NCI-H187 treated with DMSO at 0.1 percent for 48 hours (cell line): Measurements from ENCODE around the gene ADAR.
"Not testable (repeated sequence)": the region's sequence is repeated elsewhere in the genome, so short reads cannot be mapped to it uniquely, and the experiment has no call there.

Source experiments
- DNase-seq: peaks from one replicate; lab custom pipeline; 2025; lab: John Stamatoyannopoulos, UW

ADAR gene, protein sequence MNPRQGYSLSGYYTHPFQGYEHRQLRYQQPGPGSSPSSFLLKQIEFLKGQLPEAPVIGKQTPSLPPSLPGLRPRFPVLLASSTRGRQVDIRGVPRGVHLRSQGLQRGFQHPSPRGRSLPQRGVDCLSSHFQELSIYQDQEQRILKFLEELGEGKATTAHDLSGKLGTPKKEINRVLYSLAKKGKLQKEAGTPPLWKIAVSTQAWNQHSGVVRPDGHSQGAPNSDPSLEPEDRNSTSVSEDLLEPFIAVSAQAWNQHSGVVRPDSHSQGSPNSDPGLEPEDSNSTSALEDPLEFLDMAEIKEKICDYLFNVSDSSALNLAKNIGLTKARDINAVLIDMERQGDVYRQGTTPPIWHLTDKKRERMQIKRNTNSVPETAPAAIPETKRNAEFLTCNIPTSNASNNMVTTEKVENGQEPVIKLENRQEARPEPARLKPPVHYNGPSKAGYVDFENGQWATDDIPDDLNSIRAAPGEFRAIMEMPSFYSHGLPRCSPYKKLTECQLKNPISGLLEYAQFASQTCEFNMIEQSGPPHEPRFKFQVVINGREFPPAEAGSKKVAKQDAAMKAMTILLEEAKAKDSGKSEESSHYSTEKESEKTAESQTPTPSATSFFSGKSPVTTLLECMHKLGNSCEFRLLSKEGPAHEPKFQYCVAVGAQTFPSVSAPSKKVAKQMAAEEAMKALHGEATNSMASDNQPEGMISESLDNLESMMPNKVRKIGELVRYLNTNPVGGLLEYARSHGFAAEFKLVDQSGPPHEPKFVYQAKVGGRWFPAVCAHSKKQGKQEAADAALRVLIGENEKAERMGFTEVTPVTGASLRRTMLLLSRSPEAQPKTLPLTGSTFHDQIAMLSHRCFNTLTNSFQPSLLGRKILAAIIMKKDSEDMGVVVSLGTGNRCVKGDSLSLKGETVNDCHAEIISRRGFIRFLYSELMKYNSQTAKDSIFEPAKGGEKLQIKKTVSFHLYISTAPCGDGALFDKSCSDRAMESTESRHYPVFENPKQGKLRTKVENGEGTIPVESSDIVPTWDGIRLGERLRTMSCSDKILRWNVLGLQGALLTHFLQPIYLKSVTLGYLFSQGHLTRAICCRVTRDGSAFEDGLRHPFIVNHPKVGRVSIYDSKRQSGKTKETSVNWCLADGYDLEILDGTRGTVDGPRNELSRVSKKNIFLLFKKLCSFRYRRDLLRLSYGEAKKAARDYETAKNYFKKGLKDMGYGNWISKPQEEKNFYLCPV

DNA sequence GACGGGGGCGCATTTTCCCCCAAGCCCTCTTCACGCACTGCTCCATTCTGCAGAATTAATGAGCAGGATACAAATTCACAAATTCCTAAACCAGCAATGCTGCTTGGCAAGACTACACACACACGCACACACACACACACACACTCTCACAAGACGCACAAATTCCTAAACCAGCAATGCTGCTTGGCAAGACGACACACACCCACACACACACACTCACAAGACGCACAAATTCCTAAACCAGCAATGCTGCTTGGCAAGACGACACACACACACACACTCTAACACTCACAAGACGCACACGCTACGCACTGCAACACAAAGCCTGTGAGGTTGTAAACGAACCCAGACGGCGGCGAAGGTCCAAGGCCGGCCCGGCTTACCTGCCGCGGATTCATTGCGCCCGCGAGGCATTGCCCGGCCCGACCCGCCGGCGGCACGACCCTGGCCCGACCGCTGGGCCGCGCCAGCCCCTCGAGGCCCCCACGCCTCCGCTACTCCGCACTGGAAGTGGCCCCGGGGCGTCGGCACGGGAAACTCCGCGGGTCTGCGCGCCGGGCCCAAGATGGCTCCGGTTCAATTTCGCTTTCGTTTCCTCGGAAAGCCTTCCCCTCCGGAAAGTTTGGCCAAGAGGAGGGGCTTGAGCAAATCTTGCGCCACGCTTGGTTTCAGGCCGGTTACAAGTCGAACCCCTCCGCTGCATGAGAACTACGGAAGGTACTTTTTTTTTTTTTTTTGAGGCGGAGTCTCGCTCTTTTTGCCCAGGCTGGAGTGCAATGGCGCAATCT is at the start of gene ADAR:
Gene ADAR, minus strand, starts transcription at position 578 of the 788 bp plus-strand sequence. Its CDS starts 180 bp downstream, at position 398.
- DNase-seq: peak; percentile 39

DNA sequence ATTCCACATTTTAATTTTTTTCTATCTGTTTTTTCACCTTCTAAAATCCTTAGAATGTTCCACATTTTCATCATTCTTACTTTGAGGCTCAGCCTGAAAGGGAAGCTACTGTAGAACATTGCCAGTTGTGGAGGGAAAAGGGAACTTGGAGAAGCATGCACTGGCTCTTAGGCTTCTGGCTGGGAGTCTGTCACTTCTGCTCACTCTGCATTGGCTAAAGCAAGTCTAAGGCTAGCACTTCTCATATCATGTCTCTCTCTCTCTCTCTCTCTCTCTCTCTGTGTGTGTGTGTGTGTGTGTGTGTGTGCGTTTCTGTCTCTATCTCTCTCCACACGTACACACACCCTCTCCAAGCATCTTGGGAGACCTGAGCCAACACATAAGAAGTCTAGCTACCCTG is 49.6 kb upstream of the ADAR start:
- DNase-seq: no peak

DNA sequence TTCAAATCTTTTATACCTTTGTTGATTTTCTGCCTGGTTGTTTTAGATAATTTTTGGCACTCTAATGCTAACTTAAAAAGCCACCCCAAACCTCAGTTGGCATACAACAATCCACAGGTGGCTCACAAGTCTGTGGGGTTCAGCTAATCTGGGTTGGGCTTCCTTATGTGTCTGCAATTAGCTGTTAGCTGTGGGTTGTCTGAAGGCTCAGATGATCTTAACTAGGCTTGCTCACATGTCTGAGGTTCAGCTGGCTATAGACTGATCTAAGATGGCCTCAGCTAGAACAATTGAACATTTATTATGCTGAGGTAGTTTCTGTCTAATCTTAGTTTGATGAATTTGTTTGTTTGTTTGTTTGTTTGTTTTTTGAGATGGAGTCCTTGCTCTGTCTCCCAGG is 44.9 kb upstream of the ADAR start:
- DNase-seq: no peak

DNA sequence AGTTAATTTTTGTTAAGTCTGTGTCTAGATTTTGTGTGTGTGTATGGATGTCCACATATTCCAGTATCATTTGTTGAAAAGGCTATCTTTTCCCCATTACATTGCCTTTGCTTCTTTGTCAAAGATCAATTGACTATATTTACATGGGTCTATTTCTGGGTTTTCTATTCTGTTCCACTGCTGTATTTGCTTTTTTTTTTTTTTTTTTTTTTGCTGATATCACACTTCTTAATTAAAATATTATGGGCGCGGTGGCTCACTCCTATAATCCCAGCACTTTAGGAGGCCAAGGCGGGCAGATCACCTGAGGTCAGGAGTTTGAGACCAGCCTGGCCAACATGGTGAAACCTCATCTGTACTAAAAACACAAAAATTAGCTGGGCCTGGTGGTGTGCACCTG is 36.7 kb upstream of the ADAR start:
- not testable (repeated sequence) for DNase-seq

DNA sequence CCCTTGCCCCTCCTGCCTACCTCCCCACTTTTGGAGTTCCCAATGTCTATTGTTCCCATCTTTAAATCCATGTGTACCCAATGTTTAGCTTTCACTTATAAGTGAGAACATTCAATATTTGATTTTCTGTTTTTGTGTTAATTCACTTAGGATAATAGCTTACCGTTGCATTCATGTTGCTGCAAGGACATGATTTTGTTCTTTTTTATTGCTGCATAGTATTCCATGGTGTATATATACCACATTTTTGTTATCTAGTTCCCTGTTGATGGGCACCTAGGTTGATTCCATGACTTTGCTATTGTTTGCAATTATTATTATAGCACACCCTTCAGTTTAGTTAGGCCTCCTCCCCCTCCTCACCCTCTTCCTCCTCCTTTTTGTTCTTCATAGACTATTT is 33.5 kb upstream of the ADAR start:
- DNase-seq: no peak

DNA sequence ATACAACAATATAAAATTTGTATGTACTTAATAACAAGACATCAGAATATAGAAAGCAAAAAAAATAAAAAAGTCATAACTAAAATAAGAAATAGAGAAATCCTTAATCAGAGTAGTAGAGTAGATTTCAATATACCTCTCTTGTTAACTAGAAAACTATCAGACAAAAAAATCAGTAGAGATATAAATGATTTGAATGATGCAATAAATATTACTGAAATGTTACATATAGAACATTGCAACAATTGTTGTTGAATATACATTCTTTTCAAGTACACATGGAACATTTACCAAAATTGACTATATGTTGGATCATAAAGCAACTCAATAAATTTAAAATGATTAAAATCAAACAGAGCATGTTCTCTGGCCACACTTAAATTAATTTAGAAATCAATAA is 31.9 kb upstream of the ADAR start:
- DNase-seq: no peak

DNA sequence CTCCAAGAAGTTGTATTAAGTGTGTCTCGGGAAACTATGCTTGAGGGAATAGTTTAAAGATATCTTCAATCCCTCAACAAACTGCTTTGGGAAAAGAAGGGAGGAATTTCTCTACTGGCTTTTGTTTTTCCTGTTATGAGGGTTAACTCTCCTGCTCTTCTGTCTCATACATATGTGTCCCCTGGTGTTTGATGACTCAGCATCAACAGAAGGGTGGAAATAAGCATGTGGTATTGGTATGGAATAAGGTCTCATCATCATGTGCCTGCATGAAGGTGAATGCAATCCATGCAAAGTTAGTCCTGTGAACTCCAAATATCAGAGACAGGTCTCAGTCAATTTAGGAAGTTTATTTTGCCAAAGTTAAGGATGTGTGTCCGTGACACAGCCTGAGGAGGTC is 27.2 kb upstream of the ADAR start:
- DNase-seq: no peak

DNA sequence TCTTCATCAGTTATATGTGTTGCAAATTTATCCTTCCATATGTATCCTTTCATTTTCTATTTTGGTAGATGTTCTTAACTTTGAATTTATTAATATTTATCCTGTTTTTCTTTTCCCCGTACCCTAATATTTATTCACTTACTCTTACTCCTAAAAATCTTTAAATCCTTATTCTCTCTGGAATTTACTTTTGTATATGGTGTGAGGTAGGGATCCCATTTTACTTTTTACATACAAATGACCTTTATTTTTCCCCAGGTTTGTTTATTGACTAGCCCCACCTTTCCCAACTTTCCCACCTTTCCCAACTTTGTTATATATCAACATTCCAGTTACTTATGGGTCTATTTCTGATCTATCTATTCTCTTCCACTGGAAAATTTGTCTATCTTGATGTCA is 21.7 kb upstream of the ADAR start:
- DNase-seq: no peak

DNA sequence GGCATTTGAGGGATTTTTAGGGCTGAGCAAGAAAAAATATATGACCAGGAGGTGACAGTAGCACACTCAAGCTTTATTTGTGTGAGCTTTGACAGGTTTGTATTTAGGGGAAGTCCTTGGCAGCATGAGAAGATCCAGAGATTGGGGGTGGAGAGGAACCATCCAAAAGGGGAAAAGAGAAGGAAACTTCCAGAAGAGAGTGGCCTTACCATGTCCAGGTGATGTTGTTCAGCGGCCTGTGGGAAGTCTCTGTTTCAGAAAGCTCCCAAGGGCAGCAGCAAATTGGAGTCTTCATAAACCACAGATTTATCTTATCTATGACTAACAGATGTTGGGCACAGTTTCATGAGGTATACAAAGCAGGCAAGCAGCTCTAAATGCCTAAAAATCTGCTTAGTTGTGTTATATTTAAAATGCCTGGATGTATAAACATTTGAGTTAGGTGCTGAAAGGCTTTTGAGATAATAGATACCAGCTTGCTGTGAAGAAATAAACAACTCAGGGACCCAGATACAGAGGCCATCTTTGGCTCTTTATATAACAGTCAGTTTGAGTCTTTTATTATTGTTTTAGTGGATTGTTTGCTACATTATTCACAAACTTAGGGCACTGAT is 21.2 kb upstream of the ADAR start:
- DNase-seq: no peak

DNA sequence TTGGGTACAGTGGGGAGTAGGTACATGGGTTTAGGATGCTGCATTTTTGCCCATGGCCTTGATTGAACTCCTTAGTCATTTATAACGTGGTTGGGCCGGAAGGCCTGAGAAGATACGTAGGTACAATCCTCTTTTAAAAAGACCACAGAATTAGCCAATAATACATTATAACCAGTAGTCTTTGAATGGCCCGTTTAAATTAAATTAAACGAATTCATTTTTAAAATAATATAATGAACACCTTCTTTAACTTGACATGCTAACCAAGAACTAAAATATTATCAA is 20.1 kb upstream of the ADAR start:
- DNase-seq: no peak

DNA sequence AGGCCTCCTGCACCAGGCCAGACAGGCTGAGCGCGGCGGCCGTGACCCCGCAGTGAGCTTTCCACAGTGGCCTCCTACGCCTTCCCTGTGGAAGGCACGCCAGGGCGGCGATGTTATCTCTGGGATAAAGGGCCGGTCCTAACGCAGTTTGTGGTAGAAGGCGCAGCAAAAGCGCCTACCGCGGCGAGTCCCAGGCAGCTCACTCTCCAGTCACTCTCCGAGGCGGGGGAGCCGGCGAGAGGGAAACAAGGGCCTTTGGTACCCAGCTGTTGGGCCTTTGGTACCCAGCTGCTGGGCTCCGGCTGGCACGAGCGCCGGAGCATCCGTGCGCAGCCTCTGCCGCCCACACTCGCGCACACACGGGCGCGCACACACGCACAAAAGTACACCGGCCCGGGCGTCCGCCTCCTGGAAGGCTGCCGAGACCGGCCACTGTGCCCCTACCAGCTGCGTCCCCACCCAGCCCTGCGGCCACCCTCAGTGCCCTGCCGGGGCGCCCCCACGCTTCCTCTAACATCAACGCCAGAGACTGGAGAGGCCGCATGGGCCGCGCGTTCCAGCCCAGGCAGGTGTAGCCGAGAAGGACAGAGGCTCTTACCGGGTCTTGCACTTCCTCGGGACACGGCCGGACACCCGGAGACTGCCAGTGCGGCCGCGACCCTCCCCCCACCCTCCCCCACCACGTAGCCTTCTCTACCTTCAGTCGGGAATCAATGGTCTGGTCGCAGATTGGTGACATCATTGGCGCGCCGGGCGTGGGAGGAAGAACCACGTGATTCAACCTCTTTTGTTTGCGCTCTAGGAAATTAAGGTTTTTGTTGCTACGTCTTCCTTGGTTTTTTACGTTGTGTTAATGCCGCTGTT is 19.5 kb upstream of the ADAR start:
- DNase-seq: peak; percentile 84

DNA sequence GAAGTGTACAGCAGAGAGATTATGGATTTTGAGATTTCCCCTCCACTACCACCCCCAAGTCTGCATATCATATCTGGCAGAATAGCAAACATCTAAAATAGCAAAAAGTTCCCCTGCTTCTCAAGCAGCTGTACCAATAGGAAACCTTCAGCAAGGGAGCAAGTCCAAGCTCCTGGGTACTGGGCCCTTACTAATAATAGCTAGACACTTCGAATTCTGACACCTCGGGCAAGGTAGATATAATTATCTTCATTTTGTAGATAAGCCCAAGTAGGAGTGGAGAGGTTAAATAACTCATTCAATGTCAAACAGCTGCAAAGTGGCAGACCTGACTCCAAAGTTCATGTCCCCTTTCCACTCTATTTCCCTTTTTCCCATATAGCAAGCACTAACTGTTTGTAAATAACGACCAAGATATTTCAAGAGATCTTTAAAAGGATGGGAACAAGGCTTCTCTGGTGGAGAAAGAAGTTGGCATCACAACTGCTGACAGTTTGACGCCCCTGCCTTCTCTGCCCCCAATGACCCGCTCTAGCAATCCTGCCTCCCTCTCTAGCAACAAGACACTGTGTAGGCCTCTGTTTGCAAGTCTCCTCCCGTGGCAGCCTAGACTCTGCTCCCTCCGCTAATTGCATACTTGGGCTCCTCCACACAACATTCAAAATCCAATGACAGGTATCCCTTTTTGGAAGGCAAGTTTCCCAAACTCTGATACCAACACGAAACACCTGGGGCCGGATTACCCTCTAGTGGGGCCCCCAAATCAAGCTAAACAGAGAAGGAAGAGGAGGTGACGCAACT is 18.7 kb upstream of the ADAR start:
- no peak for DNase-seq

DNA sequence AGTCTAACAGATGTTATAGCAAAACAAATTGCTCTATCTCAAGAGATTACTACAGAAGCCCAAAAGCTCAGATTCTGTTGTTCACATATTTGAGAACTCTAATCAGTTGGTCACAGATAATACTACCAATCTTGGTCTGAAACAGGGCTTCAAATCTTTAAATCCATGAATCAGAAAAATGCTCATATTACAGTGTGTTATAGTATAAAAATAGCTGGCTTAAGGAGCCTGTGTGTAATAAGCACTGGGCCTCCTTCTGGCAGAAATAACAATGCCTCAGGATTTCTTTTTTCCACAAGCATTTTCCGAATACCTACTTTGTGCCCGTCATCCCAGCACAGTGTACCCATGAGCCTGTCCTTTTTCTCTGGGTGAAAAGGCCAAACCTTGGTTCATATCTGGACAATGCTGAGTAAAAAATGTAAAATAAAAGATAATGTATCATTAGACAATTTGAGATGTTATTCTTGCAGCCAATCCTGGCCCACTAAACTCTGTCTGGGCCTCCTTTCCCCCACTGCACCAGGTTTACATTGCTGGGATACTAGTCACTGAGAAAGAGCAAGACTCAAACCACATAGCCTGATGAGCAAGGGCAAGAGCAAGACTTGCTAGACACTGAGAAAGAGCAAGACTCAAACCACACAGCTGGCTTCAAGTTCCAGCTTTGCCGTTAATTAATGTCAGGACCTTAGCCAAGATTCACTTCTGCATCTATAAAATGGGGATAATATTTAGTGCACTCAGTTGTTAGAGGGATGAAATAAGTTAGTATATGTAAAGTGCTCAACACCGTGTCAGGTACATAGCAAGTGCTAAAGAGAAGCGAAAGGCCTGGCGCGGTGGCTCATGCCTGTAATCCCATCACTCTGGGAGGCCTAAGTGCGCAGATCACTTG is 17.0 kb upstream of the ADAR start:
- no peak for DNase-seq

DNA sequence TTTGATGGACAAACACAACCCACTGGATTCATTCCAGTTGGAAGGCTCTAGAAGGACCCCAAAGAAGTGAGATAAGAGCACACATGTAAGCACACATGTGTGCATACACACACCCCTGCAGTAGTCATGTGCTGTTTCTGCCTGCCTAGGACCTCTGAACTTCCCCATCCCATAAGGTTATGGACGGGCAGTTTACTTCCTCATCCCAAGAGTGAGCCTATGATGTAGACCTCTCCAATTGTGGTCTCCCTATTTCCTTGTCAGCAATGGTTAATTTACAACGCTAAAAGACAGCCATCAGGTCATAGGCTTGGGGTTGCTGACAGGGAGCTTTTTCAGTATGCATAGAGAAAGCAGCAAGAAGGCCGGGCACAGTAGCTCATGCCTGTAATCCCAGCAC is 15.4 kb upstream of the ADAR start:
- DNase-seq: no peak

DNA sequence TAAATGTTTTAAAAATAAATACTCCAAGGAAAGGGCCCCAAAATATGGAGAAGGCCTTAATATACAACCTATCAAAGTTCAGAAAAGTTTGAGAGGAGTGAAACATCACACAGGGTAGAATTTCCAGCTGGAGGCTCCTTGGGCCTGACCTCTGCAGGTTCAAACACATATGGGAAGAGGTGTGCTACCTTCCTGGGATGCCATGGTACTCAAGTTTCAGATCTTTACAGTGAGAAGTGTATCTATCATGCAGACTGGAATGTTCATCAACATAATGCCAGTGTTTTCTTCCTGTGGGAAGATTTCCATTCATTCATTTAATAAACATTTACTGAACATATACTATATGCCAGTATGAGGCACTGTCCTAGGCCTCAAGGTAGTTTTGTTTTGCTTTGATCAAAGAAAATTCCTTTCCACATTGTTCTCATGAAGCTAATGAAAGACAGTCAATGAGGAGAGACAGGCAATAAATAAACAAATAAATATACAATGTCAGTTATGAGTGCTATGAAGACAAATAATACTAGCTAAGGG is 14.6 kb upstream of the ADAR start:
- DNase-seq: no peak

DNA sequence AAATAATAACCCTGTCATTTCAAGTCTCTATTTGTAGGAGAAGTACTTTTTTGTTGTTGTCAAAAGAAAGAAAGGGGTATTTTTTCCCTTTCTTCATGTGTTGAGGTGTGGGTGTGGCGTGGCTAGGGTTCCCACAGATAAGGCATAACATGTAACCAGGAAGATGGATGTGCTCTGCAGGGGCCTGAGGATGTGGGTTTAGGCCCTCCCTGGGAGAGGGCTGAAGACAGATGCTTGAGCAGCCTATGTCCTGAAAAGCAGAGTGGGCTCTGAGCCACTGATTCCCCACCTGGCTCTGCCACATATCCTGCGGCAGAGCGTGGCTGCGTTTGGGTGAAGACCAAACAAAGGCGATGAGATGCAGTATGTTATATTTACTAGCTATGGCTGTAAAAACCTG is 13.9 kb upstream of the ADAR start:
- DNase-seq: no peak

DNA sequence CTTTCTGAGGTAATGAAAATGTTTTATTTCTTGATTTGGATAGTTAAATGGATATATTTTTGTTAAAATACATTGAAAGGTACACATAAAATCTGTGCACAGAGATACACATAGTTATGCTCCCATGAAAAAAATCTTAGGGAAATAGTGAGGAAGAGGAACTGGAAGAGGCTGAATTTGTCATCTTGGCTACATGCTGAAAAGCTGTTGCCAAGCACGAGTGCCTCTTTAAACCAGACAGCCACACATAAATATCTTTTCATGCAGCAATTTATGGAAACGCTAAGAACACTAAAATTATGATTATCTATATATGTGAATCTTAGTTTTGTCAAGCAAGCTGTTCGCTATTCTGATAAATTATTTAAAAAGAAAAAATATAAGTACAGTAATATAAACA is 12.8 kb upstream of the ADAR start:
- DNase-seq: no peak

DNA sequence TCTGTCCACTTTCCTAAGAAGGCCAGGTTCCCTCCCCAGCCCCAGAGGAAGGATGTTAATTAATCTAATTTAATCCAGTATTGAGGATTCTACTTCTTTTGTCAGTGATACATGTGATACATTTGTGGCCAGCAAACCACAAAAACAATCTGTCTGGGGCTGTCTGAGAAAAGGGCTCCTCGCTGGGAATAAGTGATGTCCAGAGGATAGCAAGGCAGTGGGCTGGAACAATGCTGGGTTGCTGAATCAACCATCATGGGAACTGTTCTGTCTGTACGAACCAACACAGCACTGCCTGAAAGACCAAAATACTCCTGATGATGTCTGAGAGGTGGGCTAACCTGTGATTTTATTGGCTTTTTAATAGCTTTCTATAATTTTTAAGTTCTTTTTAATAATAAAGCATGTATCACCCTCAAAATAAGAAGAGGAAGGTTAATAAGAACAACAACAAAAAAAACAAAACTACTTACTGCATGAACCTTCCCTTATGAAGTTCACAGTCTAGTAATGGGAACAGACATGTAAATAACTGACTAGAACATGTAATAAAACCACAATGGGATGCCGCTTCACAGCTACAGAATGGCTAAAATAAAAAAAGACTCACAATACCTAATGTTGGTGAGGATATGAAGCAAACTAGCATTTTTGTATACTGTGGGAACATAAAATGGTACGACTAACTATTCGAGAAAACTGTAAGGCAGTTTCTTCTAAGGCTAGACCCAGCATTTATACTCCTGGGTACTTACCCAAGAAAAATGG is 11.4 kb upstream of the ADAR start:
- DNase-seq: no peak
